ENCODE results near the gene TM6SF1.

DNA sequence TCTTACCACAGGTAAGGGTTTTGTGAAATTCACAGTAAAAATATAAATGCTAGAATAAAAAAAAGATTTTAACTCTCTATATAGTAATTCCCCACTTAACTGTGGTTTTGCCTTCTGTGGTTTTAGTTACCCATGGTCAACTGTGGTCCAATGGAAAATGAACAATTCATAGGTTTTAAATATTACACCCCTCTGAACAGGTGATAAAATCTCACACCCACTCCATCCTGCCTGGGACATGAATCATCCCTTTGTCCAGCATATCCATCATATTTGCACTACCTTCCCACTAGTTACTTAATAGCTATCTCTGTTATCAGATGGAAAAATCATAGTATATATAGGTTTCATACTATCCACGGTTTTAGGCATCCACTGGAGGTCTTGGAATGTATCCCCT, 50.9 kb downstream of the TM6SF1 start:
- TF ChIP-seq, protein P1, sequence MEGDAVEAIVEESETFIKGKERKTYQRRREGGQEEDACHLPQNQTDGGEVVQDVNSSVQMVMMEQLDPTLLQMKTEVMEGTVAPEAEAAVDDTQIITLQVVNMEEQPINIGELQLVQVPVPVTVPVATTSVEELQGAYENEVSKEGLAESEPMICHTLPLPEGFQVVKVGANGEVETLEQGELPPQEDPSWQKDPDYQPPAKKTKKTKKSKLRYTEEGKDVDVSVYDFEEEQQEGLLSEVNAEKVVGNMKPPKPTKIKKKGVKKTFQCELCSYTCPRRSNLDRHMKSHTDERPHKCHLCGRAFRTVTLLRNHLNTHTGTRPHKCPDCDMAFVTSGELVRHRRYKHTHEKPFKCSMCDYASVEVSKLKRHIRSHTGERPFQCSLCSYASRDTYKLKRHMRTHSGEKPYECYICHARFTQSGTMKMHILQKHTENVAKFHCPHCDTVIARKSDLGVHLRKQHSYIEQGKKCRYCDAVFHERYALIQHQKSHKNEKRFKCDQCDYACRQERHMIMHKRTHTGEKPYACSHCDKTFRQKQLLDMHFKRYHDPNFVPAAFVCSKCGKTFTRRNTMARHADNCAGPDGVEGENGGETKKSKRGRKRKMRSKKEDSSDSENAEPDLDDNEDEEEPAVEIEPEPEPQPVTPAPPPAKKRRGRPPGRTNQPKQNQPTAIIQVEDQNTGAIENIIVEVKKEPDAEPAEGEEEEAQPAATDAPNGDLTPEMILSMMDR (IDR thresholded peaks at IDR 0.05; ENCODE audit: low read depth, low read length, missing input control), result no peak
- TF ChIP-seq, protein P2, sequence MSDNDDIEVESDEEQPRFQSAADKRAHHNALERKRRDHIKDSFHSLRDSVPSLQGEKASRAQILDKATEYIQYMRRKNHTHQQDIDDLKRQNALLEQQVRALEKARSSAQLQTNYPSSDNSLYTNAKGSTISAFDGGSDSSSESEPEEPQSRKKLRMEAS (IDR thresholded peaks at IDR 0.05), result no peak
- TF ChIP-seq GABPA (IDR thresholded peaks at IDR 0.05 in 1 of 2, conservative IDR thresholded peaks at IDR 0.05 in 1 of 2), result no peak
- no peak for TF ChIP-seq SP1 (IDR thresholded peaks at IDR 0.05)
